ENCODE data around the gene MYH10. TPM values are rescaled to one million over a fixed set of nuclear protein-coding genes. Genes with fewer than 3 reads are reported as not detected.

Gene MYH10
- total RNA-seq, 2 donors from 2014 or later = 23.3 to 30.3 TPM

- no peak overlapping the region for H3K4me3 ChIP-seq
- intact Hi-C loops (cut with DNase I) = no loop called here
These were observed 185.0 kb downstream of the MYH10 start for GRCh38 chr17:8445536-8445935.

GRCh38 chr17:8444494-8444893 is 186.0 kb downstream of the MYH10 start:
- intact Hi-C loops (cut with DNase I) = no loop called here
- H3K9me3 ChIP-seq = no peaks in the 10 kb centered on the region
- no peaks in the 10 kb centered on the region for H3K27me3 ChIP-seq
- TF ChIP-seq CTCF (IDR thresholded peaks at IDR 0.05) = no peak
- no peak for TF ChIP-seq POLR2A (IDR thresholded peaks at IDR 0.05)
- no peak for DNase-seq
- WGBS, 2 donors = 63 to 81% methylated on average over 4 of the region's 4 CpGs
- H3K27ac ChIP-seq = no peak overlapping the region
- ATAC-seq = no peak
- no peak overlapping the region for H3K4me3 ChIP-seq
- no peaks in the 10 kb centered on the region for H3K4me1 ChIP-seq
- H3K36me3 ChIP-seq (replicated peaks in 1 of 2; ENCODE audit: insufficient read depth in 1 of 2, low read depth in 2 of 2) = peaks cover 6 to 14% of the 10 kb centered on the region in 2 donors

More at GRCh38 chr17:8445536-8445935, 185.0 kb downstream of the MYH10 start:
- DNase-seq (no peak), ATAC-seq (no peak)
- H3K27ac ChIP-seq = no peak overlapping the region
- no peaks in the 10 kb centered on the region for H3K4me1 ChIP-seq
- WGBS, 2 donors = 77 to 84% methylated on average over 4 of the region's 4 CpGs
- TF ChIP-seq POLR2A (IDR thresholded peaks at IDR 0.05) (no peak), CTCF (IDR thresholded peaks at IDR 0.05) (no peak)
- H3K27me3 ChIP-seq = no peaks in the 10 kb centered on the region
- H3K36me3 ChIP-seq (replicated peaks in 1 of 2; ENCODE audit: insufficient read depth in 1 of 2, low read depth in 2 of 2) = peaks cover 6 to 16% of the 10 kb centered on the region in 2 donors
- no peaks in the 10 kb centered on the region for H3K9me3 ChIP-seq

- peaks cover 4 to 11% of the 10 kb centered on the region in 2 donors for H3K36me3 ChIP-seq (replicated peaks in 1 of 2; ENCODE audit: insufficient read depth in 1 of 2, low read depth in 2 of 2)
These were observed 186.8 kb downstream of the MYH10 start for GRCh38 chr17:8443756-8444155.

GRCh38 chr17:8442310-8442709 is 188.2 kb downstream of the MYH10 start:
- no peak for ATAC-seq
- no peak for DNase-seq
- no peaks in the 10 kb centered on the region for H3K27me3 ChIP-seq
- TF ChIP-seq POLR2A (IDR thresholded peaks at IDR 0.05) = no peak
- TF ChIP-seq CTCF (IDR thresholded peaks at IDR 0.05) = no peak
- H3K4me1 ChIP-seq = peaks cover 4% of the 10 kb centered on the region
- peaks cover 0 to 9% of the 10 kb centered on the region in 2 donors for H3K36me3 ChIP-seq (replicated peaks in 1 of 2; ENCODE audit: insufficient read depth in 1 of 2, low read depth in 2 of 2)
- H3K27ac ChIP-seq = no peak overlapping the region
- no peak overlapping the region for H3K4me3 ChIP-seq
- WGBS, 2 donors = 84 to 86% methylated on average over 2 of the region's 2 CpGs
- no peaks in the 10 kb centered on the region for H3K9me3 ChIP-seq
- intact Hi-C loops (cut with DNase I) = no loop called here

More at GRCh38 chr17:8443756-8444155, 186.8 kb downstream of the MYH10 start:
- no peak for TF ChIP-seq CTCF (IDR thresholded peaks at IDR 0.05)
- TF ChIP-seq POLR2A (IDR thresholded peaks at IDR 0.05) = no peak
- intact Hi-C loops (cut with DNase I) = no loop called here
- no peaks in the 10 kb centered on the region for H3K4me1 ChIP-seq
- H3K9me3 ChIP-seq = no peaks in the 10 kb centered on the region
- H3K27me3 ChIP-seq = no peaks in the 10 kb centered on the region
- no peak overlapping the region for H3K27ac ChIP-seq
- ATAC-seq = no peak
- 86 to 95% methylated on average over 7 of the region's 7 CpGs for WGBS, 2 donors
- H3K4me3 ChIP-seq = no peak overlapping the region
- no peak for DNase-seq

GRCh38 chr17:8441690-8442089 is 188.8 kb downstream of the MYH10 start:
- Histone ChIP-seq H3K27ac (no peak overlapping the region), H3K4me3 (no peak overlapping the region), H3K4me1 (peaks cover 4% of the 10 kb centered on the region), H3K9me3 (no peaks in the 10 kb centered on the region), H3K27me3 (no peaks in the 10 kb centered on the region), H3K36me3 (replicated peaks in 1 of 2; ENCODE audit: insufficient read depth in 1 of 2, low read depth in 2 of 2) (peaks cover 0 to 8% of the 10 kb centered on the region in 2 donors)
- 85 to 87% methylated on average over 2 of the region's 2 CpGs for WGBS, 2 donors
- DNase-seq = no peak
- no peak for ATAC-seq
- no peak for TF ChIP-seq POLR2A (IDR thresholded peaks at IDR 0.05)
- TF ChIP-seq CTCF (IDR thresholded peaks at IDR 0.05) = no peak
- intact Hi-C loops (cut with DNase I) = no loop called here

Data from body of pancreas (tissue), 4 donors.